ENCODE data around the gene FNBP1L. TPM values are rescaled to one million over a fixed set of nuclear protein-coding genes. Genes with fewer than 3 reads are reported as not detected.

Gene FNBP1L
- total RNA-seq, 2 experiments from 2014 or later = 0.13 TPM

DNA sequence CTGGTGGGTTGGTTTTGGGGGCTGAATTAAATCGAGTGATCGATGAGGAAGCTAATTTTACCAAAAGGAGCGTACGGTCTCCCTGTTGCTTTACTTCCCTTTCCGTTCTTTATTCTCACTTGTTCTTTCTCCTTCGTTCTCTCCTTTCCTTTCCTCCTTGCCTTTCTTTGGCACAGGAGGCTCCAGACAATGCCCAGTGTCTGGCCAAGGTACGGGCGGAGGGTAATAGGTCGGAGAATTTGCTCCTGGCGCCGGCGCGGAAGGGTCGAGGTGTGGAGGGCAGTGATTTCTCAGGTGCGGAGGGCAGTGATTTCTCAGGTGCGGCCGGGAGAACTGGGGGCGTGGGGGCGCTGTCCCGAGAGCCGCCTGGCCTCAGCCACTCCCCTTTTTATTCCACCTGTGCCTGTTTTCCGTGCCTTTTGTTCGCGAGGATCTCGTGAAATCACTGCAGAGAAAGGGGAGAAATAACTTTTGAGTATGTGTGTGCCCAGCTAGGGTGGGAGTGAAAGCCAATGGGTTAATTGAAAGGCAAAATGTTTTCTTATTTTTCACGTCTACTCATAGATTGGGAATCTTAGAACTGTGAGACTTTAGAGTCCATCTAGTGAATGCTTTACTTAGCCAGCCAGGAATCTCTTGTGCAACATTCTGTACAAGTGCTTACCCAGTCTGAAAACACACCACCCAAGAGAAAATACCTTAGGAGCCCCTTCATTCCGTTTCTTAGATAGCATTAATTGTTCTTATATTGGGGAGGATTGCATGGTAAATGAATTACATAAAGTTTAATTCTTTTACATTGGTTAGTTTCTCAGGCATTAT lies 1.3 kb downstream of the FNBP1L start:
- H3K9me3 ChIP-seq (ENCODE audit: low read length) = no peaks in the 10 kb centered on the region
- ChIA-PET POLR2A (no interaction called here), CTCF (ENCODE audit: unreplicated experiment) (no interaction called here)
- 0 out of 2 replicates have a peak, but pooled peaks cover 3% of the 10 kb centered on the region for H4K20me1 ChIP-seq (ENCODE audit: insufficient read depth, low read length)
- H3K4me2 ChIP-seq (ENCODE audit: low read length) = no peak overlapping the region; the same call in 1 of the 2 replicates
- no TSS peak for BruUV-seq (replicated peaks)
- TF ChIP-seq, protein P1, sequence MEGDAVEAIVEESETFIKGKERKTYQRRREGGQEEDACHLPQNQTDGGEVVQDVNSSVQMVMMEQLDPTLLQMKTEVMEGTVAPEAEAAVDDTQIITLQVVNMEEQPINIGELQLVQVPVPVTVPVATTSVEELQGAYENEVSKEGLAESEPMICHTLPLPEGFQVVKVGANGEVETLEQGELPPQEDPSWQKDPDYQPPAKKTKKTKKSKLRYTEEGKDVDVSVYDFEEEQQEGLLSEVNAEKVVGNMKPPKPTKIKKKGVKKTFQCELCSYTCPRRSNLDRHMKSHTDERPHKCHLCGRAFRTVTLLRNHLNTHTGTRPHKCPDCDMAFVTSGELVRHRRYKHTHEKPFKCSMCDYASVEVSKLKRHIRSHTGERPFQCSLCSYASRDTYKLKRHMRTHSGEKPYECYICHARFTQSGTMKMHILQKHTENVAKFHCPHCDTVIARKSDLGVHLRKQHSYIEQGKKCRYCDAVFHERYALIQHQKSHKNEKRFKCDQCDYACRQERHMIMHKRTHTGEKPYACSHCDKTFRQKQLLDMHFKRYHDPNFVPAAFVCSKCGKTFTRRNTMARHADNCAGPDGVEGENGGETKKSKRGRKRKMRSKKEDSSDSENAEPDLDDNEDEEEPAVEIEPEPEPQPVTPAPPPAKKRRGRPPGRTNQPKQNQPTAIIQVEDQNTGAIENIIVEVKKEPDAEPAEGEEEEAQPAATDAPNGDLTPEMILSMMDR (conservative IDR thresholded peaks at IDR 0.05; ENCODE audit: low read length) = no peak
- TF ChIP-seq EZH2phosphoT487 (IDR thresholded peaks at IDR 0.05; ENCODE audit: borderline replicate concordance, low read depth, low read length) = no peak
- intact Hi-C loops (cut with micrococcal nuclease; ENCODE audit: unreplicated experiment) = no loop called here
- DNase-seq (ENCODE audit: low spot score) = no peak
- no peaks in the 10 kb centered on the region for H3K79me2 ChIP-seq (ENCODE audit: insufficient read depth, low read depth, low read length)
- no peaks in the 10 kb centered on the region for H3K36me3 ChIP-seq (ENCODE audit: insufficient read depth, low read length)
- H3K27ac ChIP-seq (ENCODE audit: low read depth, low read length, poor library complexity, severe bottlenecking) = no peak overlapping the region
- H3K4me3 ChIP-seq (ENCODE audit: low read depth, low read length, poor library complexity, severe bottlenecking) = no peak overlapping the region
- H3K4me1 ChIP-seq (ENCODE audit: insufficient read depth, low read length, poor library complexity, severe bottlenecking) = no peaks in the 10 kb centered on the region
- H3K9me2 ChIP-seq (ENCODE audit: insufficient read depth, low read length) = no peaks in the 10 kb centered on the region
- H2AFZ ChIP-seq (ENCODE audit: low read length) = no peak overlapping the region

DNA sequence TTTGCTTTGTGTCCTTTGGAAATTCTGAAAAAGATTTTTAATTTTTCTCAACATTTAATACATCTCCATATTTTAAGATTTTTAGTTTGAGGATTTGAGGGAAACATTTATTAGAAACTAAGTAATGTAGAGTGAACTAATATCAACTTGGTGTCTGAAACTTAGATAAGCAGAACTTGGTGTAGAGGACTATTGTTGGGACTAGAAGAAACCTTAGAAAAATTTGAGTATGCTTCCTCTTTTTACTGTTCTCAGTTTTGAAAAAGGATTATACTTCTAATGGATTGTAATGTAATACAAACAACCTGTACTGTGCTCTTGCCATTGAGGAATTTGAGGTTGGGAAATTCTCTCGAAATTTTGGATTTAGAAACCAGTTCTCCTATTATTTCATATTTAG lies 2.4 kb downstream of the FNBP1L start:
- POLR2A ChIA-PET = no interaction called here
- Histone ChIP-seq H3K27ac (ENCODE audit: low read depth, low read length, poor library complexity, severe bottlenecking) (no peak overlapping the region), H3K4me1 (ENCODE audit: insufficient read depth, low read length, poor library complexity, severe bottlenecking) (no peaks in the 10 kb centered on the region), H3K36me3 (ENCODE audit: insufficient read depth, low read length) (no peaks in the 10 kb centered on the region), H3K9me3 (ENCODE audit: low read length) (no peaks in the 10 kb centered on the region), H3K4me3 (ENCODE audit: low read depth, low read length, poor library complexity, severe bottlenecking) (no peak overlapping the region), H2AFZ (ENCODE audit: low read length) (no peak overlapping the region), H3K79me2 (ENCODE audit: insufficient read depth, low read depth, low read length) (no peaks in the 10 kb centered on the region), H3K9me2 (ENCODE audit: insufficient read depth, low read length) (no peaks in the 10 kb centered on the region), H3K4me2 (ENCODE audit: low read length) (no peak overlapping the region), H4K20me1 (ENCODE audit: insufficient read depth, low read length) (0 out of 2 replicates have a peak, but pooled peaks cover 3% of the 10 kb centered on the region)
- intact Hi-C loops (cut with micrococcal nuclease; ENCODE audit: unreplicated experiment) = no loop called here
- TF ChIP-seq EZH2phosphoT487 (IDR thresholded peaks at IDR 0.05; ENCODE audit: borderline replicate concordance, low read depth, low read length) = no peak
- TF ChIP-seq, protein P1 (conservative IDR thresholded peaks at IDR 0.05; ENCODE audit: low read length) = no peak
- CTCF ChIA-PET (ENCODE audit: unreplicated experiment) = no interaction called here
- no TSS peak for BruUV-seq (replicated peaks)
- no peak for DNase-seq (ENCODE audit: low spot score)

DNA sequence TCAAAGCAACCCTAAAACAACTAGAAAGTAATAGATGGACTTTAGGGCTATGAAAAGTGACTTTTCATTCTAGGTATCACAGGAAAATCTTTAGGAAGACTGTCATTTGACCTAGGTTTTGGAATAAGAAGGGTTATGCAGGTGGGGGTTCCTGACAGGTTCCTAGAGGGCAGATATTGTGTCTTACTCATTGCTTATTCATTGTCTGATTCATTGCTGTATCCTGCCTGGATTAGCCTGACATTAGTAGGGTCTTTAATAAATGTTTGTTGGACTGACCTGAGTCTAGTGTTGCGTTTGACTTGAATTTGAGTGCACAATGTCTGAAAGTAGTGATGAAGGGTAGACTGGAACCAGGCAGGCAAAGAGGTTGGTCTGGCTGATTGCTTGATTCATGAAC lies 6.0 kb downstream of the FNBP1L start:
- intact Hi-C loops (cut with micrococcal nuclease; ENCODE audit: unreplicated experiment) = no loop called here
- Histone ChIP-seq H3K4me3 (ENCODE audit: low read depth, low read length, poor library complexity, severe bottlenecking) (no peak overlapping the region), H2AFZ (ENCODE audit: low read length) (no peak overlapping the region), H3K9me3 (ENCODE audit: low read length) (no peaks in the 10 kb centered on the region), H3K79me2 (ENCODE audit: insufficient read depth, low read depth, low read length) (no peaks in the 10 kb centered on the region), H3K4me1 (ENCODE audit: insufficient read depth, low read length, poor library complexity, severe bottlenecking) (no peaks in the 10 kb centered on the region), H3K9me2 (ENCODE audit: insufficient read depth, low read length) (no peaks in the 10 kb centered on the region), H4K20me1 (ENCODE audit: insufficient read depth, low read length) (0 out of 2 replicates have a peak, but pooled peaks cover 3% of the 10 kb centered on the region), H3K4me2 (ENCODE audit: low read length) (no peak overlapping the region), H3K27ac (ENCODE audit: low read depth, low read length, poor library complexity, severe bottlenecking) (no peak overlapping the region), H3K36me3 (ENCODE audit: insufficient read depth, low read length) (no peaks in the 10 kb centered on the region)
- DNase-seq (ENCODE audit: low spot score) = no peak
- no TSS peak for BruUV-seq (replicated peaks)
- ChIA-PET CTCF (ENCODE audit: unreplicated experiment) (no interaction called here), POLR2A (interaction anchor here (0.6 kb wide), 2 partner anchors 39 to 51 kb away, joined by 3 read pairs; no protein-coding TSS in a partner anchor)
- TF ChIP-seq, protein P1 (conservative IDR thresholded peaks at IDR 0.05; ENCODE audit: low read length) = no peak
- no peak for TF ChIP-seq EZH2phosphoT487 (IDR thresholded peaks at IDR 0.05; ENCODE audit: borderline replicate concordance, low read depth, low read length)

Measured in OCI-LY7 (cell line).